AG09309 (cell line): ENCODE results near the gene NINJ1.

Experiments used
- DNase-seq: peaks from one replicate; pipeline ENCODE4 v3.0.0-alpha.2; 2010; ENCODE audit warnings: low read depth
- H3K4me3 ChIP-seq: 2 replicates; pipeline ENCODE4 v1.5.1; 2011; ENCODE audit warnings: mild to moderate bottlenecking, low read depth, low read length, moderate library complexity; ENCODE audit not compliant: control insufficient read depth
- TF ChIP-seq, protein P1 (sequence below): IDR thresholded peaks from 2 replicates; pipeline ENCODE4 v1.5.1; 2011; ENCODE audit warnings: mild to moderate bottlenecking, low read depth, low read length, inconsistent platforms; ENCODE audit not compliant: insufficient read depth, control insufficient read depth; ENCODE audit errors: missing control alignments

The NINJ1 gene

DNA sequence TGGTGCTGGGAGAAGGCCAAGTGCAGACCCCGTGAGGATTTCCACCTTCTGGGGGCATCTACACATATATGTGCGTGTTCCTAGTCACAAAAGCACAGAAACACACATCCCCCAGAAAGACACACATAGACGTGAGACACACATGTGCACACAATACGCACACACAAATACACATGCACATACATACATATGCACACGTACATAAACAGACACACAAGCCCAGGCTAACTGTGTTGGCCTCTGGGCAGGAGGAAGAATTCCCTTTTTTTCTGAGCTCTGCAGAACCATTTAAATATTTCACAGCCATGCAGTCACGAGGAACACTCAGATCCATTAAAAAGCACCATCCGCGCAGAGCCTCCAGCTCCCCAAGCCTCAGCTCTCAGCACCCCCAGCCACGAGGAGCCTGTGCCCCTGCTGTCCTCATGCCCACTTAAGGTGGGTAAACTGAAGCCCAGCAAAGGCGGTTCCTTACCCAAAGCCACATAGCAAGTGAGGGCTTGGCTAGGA is 5.3 kb downstream of the NINJ1 start:
- H3K4me3 ChIP-seq, result no peak overlapping the region
- TF ChIP-seq, protein P1, sequence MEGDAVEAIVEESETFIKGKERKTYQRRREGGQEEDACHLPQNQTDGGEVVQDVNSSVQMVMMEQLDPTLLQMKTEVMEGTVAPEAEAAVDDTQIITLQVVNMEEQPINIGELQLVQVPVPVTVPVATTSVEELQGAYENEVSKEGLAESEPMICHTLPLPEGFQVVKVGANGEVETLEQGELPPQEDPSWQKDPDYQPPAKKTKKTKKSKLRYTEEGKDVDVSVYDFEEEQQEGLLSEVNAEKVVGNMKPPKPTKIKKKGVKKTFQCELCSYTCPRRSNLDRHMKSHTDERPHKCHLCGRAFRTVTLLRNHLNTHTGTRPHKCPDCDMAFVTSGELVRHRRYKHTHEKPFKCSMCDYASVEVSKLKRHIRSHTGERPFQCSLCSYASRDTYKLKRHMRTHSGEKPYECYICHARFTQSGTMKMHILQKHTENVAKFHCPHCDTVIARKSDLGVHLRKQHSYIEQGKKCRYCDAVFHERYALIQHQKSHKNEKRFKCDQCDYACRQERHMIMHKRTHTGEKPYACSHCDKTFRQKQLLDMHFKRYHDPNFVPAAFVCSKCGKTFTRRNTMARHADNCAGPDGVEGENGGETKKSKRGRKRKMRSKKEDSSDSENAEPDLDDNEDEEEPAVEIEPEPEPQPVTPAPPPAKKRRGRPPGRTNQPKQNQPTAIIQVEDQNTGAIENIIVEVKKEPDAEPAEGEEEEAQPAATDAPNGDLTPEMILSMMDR, result no peak
- DNase-seq, result no peak

GRCh38 chr9:93128011-93128714 is 5.9 kb downstream of the NINJ1 start:
- TF ChIP-seq, protein P1, result no peak
- DNase-seq, result no peak
- no peak overlapping the region for H3K4me3 ChIP-seq

- no peak overlapping the region for H3K4me3 ChIP-seq
- no peak for DNase-seq
- TF ChIP-seq, protein P1, result no peak
These were observed 6.6 kb downstream of the NINJ1 start for GRCh38 chr9:93127395-93127911.

DNA sequence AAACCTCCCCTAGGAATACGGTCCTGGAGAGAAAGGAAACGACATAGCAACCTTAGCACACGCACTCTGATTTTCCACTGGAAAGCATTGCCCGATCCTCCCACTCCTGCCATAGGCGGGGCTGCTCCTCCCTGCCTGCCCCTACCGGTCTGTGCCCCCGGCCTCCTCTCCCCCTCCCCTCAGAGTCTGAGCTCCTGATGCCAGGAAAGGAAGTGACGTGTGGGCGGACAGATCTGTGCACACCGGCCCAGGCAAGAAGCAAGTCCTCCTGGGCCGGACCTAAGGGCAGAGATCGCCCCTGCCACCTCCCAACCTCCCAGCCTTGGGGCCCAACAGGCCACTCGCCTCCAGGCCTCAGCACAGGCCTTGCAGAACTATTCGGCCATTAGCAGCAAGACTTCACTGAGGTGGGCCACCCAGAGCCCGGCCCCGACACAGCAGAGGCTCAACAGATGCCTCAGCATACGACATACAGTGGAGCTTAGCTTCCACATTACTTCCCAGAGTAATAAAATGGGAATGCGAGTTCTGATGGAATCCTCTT is 7.2 kb downstream of the NINJ1 start:
- no peak overlapping the region for H3K4me3 ChIP-seq
- TF ChIP-seq, protein P1, result no peak
- DNase-seq, result no peak

- DNase-seq, result no peak
- no peak overlapping the region for H3K4me3 ChIP-seq
- TF ChIP-seq, protein P1, result no peak
These were observed 7.8 kb downstream of the NINJ1 start for GRCh38 chr9:93126151-93126781.

GRCh38 chr9:93125331-93125894 is 8.6 kb downstream of the NINJ1 start:
- H3K4me3 ChIP-seq, result no peak overlapping the region
- TF ChIP-seq, protein P1, result no peak
- DNase-seq, result no peak
